Activated effector memory CD4-positive, alpha-beta T cell treated with anti-CD3 and anti-CD28 coated beads, Interleukin-2, amount 50 U/mL, for 16 hours (primary cell): ENCODE measurements around the gene ARFGAP2.

ENCODE experiments used
- DNase-seq: peaks from one replicate; pipeline ENCODE4 v3.0.0-alpha.2; 2020

ARFGAP2 gene

GRCh38 chr11:47166368-47166767 lies 10.3 kb downstream of the ARFGAP2 start:
- no peak for DNase-seq

GRCh38 chr11:47165253-47165840 lies 11.3 kb downstream of the ARFGAP2 start:
- no peak for DNase-seq

- DNase-seq: no peak
Observed at GRCh38 chr11:47164321-47164720, 12.4 kb downstream of the ARFGAP2 start.

GRCh38 chr11:47163898-47164297 lies 12.8 kb downstream of the ARFGAP2 start:
- no peak for DNase-seq

- no peak for DNase-seq
Observed at GRCh38 chr11:47163193-47163592, 13.5 kb downstream of the ARFGAP2 start.

- no peak for DNase-seq
Observed at GRCh38 chr11:47162426-47162825, 14.3 kb downstream of the ARFGAP2 start.

GRCh38 chr11:47161890-47162289 lies 14.8 kb downstream of the ARFGAP2 start:
- no peak for DNase-seq

- peak; percentile 84 for DNase-seq
Observed at GRCh38 chr11:47161134-47161854, 15.4 kb downstream of the ARFGAP2 start.

- no peak for DNase-seq
Observed at GRCh38 chr11:47160753-47161133, 15.9 kb downstream of the ARFGAP2 start.

- DNase-seq: no peak
Observed at GRCh38 chr11:47158242-47158641, 18.4 kb downstream of the ARFGAP2 start.

- no peak for DNase-seq
Observed at GRCh38 chr11:47157805-47158204, 18.9 kb downstream of the ARFGAP2 start.

- no peak for DNase-seq
Observed at GRCh38 chr11:47156951-47157350, 19.7 kb downstream of the ARFGAP2 start.

GRCh38 chr11:47156333-47156732 lies 20.3 kb downstream of the ARFGAP2 start:
- DNase-seq: no peak

GRCh38 chr11:47155879-47156278 lies 20.8 kb downstream of the ARFGAP2 start:
- DNase-seq: no peak

- no peak for DNase-seq
Observed at GRCh38 chr11:47154616-47155570, 21.8 kb downstream of the ARFGAP2 start.

- DNase-seq: peak; percentile 82
Observed at GRCh38 chr11:47152953-47153950, 23.4 kb downstream of the ARFGAP2 start.

- no peak for DNase-seq
Observed at GRCh38 chr11:47152126-47152952, 24.3 kb downstream of the ARFGAP2 start.

GRCh38 chr11:47149782-47150181 lies 26.9 kb downstream of the ARFGAP2 start:
- no peak for DNase-seq

- DNase-seq: peak; percentile 50
Observed at GRCh38 chr11:47148903-47149531, 27.7 kb downstream of the ARFGAP2 start.

- peak; percentile 16 for DNase-seq
Observed at GRCh38 chr11:47148270-47148669, 28.4 kb downstream of the ARFGAP2 start.

GRCh38 chr11:47147681-47148080 lies 29.0 kb downstream of the ARFGAP2 start:
- DNase-seq: no peak
